HUES48 (cell line): ENCODE measurements around the gene OVOL1.

Experiments used
- H3K27ac ChIP-seq: one replicate; pipeline ENCODE4 v1.7.0; 2013; ENCODE audit warnings: low read depth, low read length, inconsistent platforms
- H3K27me3 ChIP-seq: 2 replicates; pipeline ENCODE4 v1.6.1; 2013; ENCODE audit warnings: mild to moderate bottlenecking, low read length; ENCODE audit not compliant: control insufficient read depth, insufficient read depth
- H3K36me3 ChIP-seq: 2 replicates; pipeline ENCODE4 v1.6.1; 2013; ENCODE audit warnings: low read length; ENCODE audit not compliant: control insufficient read depth, insufficient read depth
- H3K4me1 ChIP-seq: 2 replicates; pipeline ENCODE4 v1.6.1; 2013; ENCODE audit warnings: mild to moderate bottlenecking, low read length; ENCODE audit not compliant: control insufficient read depth, insufficient read depth
- H3K4me3 ChIP-seq: 2 replicates; pipeline ENCODE4 v1.5.1; 2013; ENCODE audit warnings: mild to moderate bottlenecking, low read depth, low read length
- H3K9ac ChIP-seq: 2 replicates; pipeline ENCODE4 v1.6.1; 2013; ENCODE audit warnings: mild to moderate bottlenecking, low read depth, low read length, moderate library complexity
- H3K9me3 ChIP-seq: 2 replicates; pipeline ENCODE4 v1.6.1; 2013; ENCODE audit warnings: low read length; ENCODE audit not compliant: control insufficient read depth, insufficient read depth

The OVOL1 gene

GRCh38 chr11:65793625-65794400, 7.0 kb downstream of the OVOL1 start:
- H3K9me3 ChIP-seq: no peaks in the 10 kb centered on the region
- peaks cover 9% of the 10 kb centered on the region; the same call in 1 of the 2 replicates for H3K36me3 ChIP-seq
- no peak overlapping the region for H3K9ac ChIP-seq
- H3K27ac ChIP-seq: no peak overlapping the region
- H3K4me1 ChIP-seq: peaks cover 22% of the 10 kb centered on the region
- peaks cover 6% of the 10 kb centered on the region; the same call in 1 of the 2 replicates for H3K27me3 ChIP-seq
- H3K4me3 ChIP-seq: no peak overlapping the region

GRCh38 chr11:65794570-65795510, 8.0 kb downstream of the OVOL1 start:
- no peaks in the 10 kb centered on the region for H3K9me3 ChIP-seq
- no peak overlapping the region for H3K27ac ChIP-seq
- H3K27me3 ChIP-seq: no peaks in the 10 kb centered on the region
- H3K36me3 ChIP-seq: peaks cover 9% of the 10 kb centered on the region; the same call in 1 of the 2 replicates
- H3K4me3 ChIP-seq: no peak overlapping the region
- no peak overlapping the region for H3K9ac ChIP-seq
- H3K4me1 ChIP-seq: peaks cover 15% of the 10 kb centered on the region; the same call in 1 of the 2 replicates

DNA sequence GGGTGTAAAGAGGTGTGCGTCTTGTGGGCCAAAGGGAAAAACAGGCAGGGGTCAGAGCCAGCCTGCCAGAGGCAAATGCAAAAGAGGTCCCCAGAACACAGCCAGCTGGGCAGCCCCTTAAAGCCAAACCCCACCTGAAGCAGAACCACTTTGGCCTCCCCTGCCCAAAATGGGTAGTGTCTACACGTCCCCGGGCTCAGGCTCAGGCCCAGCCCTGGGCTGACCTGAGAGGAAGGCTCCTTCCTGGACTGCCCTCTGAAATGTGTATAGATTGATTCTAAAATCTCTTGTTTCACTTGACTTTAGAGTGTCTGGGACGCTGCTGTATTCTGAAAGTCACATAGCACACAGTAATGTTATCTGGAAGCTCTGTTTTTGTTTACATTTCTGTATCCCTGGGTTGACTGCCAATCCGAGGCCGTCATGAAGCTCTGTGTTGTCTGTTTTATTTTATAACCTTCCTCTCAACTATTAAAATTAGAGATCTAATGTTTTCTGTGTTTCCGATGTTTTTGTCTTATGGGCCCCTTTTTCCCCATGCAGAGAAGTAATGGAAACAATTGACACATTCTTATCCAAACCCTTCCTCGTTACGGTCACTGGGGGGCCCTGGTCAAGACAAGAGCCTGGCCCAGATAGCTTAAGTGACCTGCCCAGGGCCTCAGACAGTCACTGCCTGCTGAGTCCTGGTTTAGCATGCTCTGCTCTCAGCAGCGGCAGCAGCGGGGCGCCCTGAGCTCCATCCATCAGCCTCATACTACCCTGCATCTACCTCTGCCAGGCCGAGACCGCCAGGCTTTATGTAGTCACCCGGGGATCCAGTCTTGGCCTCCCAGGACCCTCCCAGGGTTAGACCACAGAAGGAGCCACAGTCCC, 10.1 kb downstream of the OVOL1 start:
- no peaks in the 10 kb centered on the region for H3K27me3 ChIP-seq
- H3K36me3 ChIP-seq: peaks cover 9% of the 10 kb centered on the region; the same call in 1 of the 2 replicates
- H3K9ac ChIP-seq: no peak overlapping the region
- peaks cover 8% of the 10 kb centered on the region; the same call in 1 of the 2 replicates for H3K4me1 ChIP-seq
- H3K27ac ChIP-seq: no peak overlapping the region
- no peak overlapping the region for H3K4me3 ChIP-seq
- no peaks in the 10 kb centered on the region for H3K9me3 ChIP-seq

- Histone ChIP-seq H3K27ac (no peak overlapping the region), H3K36me3 (peaks cover 9% of the 10 kb centered on the region; the same call in 1 of the 2 replicates), H3K4me3 (no peak overlapping the region), H3K9me3 (no peaks in the 10 kb centered on the region), H3K9ac (no peak overlapping the region), H3K4me1 (peaks cover 8% of the 10 kb centered on the region; the same call in 1 of the 2 replicates), H3K27me3 (no peaks in the 10 kb centered on the region)
Measured at GRCh38 chr11:65797711-65798110, 10.8 kb downstream of the OVOL1 start.

GRCh38 chr11:65798882-65799281, 12.0 kb downstream of the OVOL1 start:
- Histone ChIP-seq H3K4me3 (no peak overlapping the region), H3K36me3 (peaks cover 9% of the 10 kb centered on the region; the same call in 1 of the 2 replicates), H3K4me1 (peaks cover 8% of the 10 kb centered on the region; the same call in 1 of the 2 replicates), H3K27ac (no peak overlapping the region), H3K9ac (no peak overlapping the region), H3K9me3 (no peaks in the 10 kb centered on the region), H3K27me3 (no peaks in the 10 kb centered on the region)

- Histone ChIP-seq H3K36me3 (no peaks in the 10 kb centered on the region), H3K9me3 (no peaks in the 10 kb centered on the region), H3K9ac (no peak overlapping the region), H3K4me3 (no peak overlapping the region), H3K27ac (no peak overlapping the region), H3K4me1 (peaks cover 8% of the 10 kb centered on the region; the same call in 1 of the 2 replicates), H3K27me3 (no peaks in the 10 kb centered on the region)
Measured at GRCh38 chr11:65801153-65801987, 14.5 kb downstream of the OVOL1 start.

- no peaks in the 10 kb centered on the region for H3K27me3 ChIP-seq
- H3K4me3 ChIP-seq: no peak overlapping the region
Measured at GRCh38 chr11:65802841-65803240, 16.0 kb downstream of the OVOL1 start.

DNA sequence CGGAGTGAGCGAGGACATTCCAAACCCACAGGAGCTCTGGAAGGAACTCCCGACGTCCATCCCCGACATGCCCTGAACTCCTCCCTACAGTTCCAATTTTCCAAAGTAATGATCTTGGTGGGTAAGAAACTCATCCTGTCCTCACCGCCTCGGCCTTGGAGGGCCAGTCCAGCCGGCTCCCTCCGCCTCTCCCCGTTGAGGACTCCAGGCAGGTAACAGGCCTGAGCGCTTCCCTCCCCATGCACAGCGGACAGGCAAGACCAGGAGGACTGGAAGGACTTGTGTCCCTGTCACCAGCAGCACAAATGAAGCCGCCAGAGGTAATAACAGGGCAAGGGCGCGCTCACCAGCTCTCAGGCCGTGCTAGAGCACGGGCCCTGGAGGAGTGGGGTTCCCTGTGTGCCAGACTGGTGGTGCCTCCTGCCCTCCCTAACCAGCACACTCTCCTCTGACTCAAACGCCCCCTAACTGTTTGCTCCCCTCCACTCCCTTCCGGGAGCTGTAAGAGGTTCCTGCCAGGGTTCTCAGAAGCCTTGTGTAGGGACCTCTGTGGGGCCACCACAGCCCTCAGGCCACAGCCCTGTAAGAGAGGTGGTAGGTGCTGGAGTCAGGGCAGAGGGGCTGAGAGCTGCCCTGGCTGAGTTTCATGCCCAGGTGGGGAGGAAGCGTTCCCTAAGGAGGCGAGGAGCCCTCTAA, 17.1 kb downstream of the OVOL1 start:
- no peak overlapping the region for H3K27ac ChIP-seq

More at GRCh38 chr11:65802841-65803240, 16.0 kb downstream of the OVOL1 start:
- Histone ChIP-seq H3K4me1 (peaks cover 4% of the 10 kb centered on the region; the same call in 1 of the 2 replicates), H3K27ac (no peak overlapping the region), H3K9ac (no peak overlapping the region), H3K36me3 (no peaks in the 10 kb centered on the region), H3K9me3 (no peaks in the 10 kb centered on the region)

GRCh38 chr11:65806979-65807378, 20.1 kb downstream of the OVOL1 start:
- Histone ChIP-seq H3K9ac (no peak overlapping the region), H3K36me3 (no peaks in the 10 kb centered on the region), H3K9me3 (no peaks in the 10 kb centered on the region), H3K4me3 (no peak overlapping the region), H3K27me3 (no peaks in the 10 kb centered on the region; the same call in 1 of the 2 replicates), H3K27ac (no peak overlapping the region), H3K4me1 (no peaks in the 10 kb centered on the region)

More for the DNA sequence above, 17.1 kb downstream of the OVOL1 start:
- no peaks in the 10 kb centered on the region for H3K9me3 ChIP-seq
- H3K4me3 ChIP-seq: no peak overlapping the region
- no peak overlapping the region for H3K9ac ChIP-seq
- no peaks in the 10 kb centered on the region; the same call in 1 of the 2 replicates for H3K27me3 ChIP-seq
- no peaks in the 10 kb centered on the region for H3K36me3 ChIP-seq
- H3K4me1 ChIP-seq: peaks cover 2% of the 10 kb centered on the region; the same call in 1 of the 2 replicates
